ENCODE data around the gene ITIH2. TPM values are rescaled to one million over a fixed set of nuclear protein-coding genes. Genes with fewer than 3 reads are reported as not detected.

The ITIH2 gene
- total and polyA plus RNA-seq, 9 of the 15 experiments (the other 6 are each of a cell fraction or from before 2014, with no cell fraction given): 0.66 TPM; not detected in 8

- TF ChIP-seq UBTF (IDR thresholded peaks at IDR 0.05; ENCODE audit: borderline replicate concordance in 1 of 2, low read depth in 2 of 2, low read length in 2 of 2) (0 out of 4 replicates have a peak, but pooled peaks of 1 of the 2 experiments have one; percentile 50), SMAD2 (IDR thresholded peaks at IDR 0.05; ENCODE audit: low read depth, low read length) (no peak), REST (IDR thresholded peaks at IDR 0.05; ENCODE audit: borderline replicate concordance) (peak; percentile 82), REST (CRISPR knock-in tag; IDR thresholded peaks at IDR 0.05; ENCODE audit: low read depth) (no peak), MYC (IDR thresholded peaks at IDR 0.05; ENCODE audit: low read depth, low read length) (peak; percentile 43; the same call in 1 of the 2 replicates), MYC (CRISPR knock-in tag; IDR thresholded peaks at IDR 0.05; ENCODE audit: borderline replicate concordance, low read depth) (no peak), E2F8 (IDR thresholded peaks at IDR 0.05; ENCODE audit: low read depth, partially characterized antibody) (no peak), HOXB6 (CRISPR knock-in tag; IDR thresholded peaks at IDR 0.05; ENCODE audit: borderline replicate concordance) (no peak), RCOR1 (IDR thresholded peaks at IDR 0.05; ENCODE audit: borderline replicate concordance in 1 of 2, low read depth in 2 of 2, low read length in 2 of 2) (peak in 1 of 2 experiments; percentile 81; a peak in 3 of 4 replicates), BCL6 (CRISPR knock-in tag; IDR thresholded peaks at IDR 0.05) (no peak), TEAD4 (IDR thresholded peaks at IDR 0.05; ENCODE audit: low read length) (peak; percentile 43; the same call in 1 of the 2 replicates), TEAD4 (CRISPR knock-in tag; IDR thresholded peaks at IDR 0.05; ENCODE audit: borderline replicate concordance) (no peak), PRPF4 (IDR thresholded peaks at IDR 0.05; ENCODE audit: insufficient read depth, low read depth, low read length, poor library complexity, severe bottlenecking) (no peak)
Observed at GRCh38 chr10:7687228-7687907, 15.7 kb upstream of the ITIH2 start (continued).

All from K562 (cell line).